Middle frontal gyrus (tissue), 1 donor: ENCODE measurements around the gene HLA-DOA.

Source experiments
- DNase-seq: peaks from one replicate; pipeline ENCODE4 v3.0.0-alpha.2; 2015; ENCODE audit warnings: low spot score; ENCODE audit errors: extremely low spot score

The HLA-DOA gene

DNA sequence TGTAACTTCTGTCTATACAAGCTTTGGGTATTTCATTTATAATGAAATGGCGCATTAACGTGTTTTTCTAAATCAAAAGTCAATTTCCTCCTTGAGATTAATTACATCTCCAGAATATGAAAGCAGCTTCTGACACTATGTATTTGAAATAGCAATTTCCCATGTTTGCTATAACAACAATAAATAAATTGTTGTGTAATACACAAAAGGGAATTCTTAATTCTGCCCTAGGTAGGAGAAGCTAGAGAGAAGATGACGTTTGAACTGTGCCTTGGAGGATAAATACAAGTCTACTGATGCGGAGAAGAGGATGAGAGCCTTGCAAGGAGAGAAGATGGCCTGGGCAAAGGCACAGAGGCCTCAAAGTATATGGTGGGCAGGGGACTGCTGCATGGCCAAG lies 7.6 kb upstream of the HLA-DOA start:
- no peak for DNase-seq

DNA sequence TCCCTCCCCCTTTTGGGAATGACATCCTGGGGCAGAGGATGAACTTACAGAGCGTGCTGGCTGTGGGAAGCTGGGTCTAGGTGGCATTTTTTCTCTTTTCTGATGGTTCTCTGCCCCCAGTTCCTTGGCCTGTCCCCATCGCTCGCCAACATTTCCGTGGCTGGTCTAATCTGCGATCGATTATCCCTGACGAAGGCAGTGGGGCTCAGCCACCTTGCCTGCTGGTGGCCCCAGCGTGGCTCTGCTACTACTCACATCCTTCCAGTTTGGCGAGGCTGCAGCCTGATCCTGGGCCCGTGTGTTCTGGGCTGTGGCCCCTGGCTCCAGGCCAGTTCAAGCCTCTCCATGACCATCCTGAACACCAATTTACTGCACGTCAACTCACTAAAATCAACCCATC lies 6.4 kb upstream of the HLA-DOA start:
- DNase-seq: no peak

DNA sequence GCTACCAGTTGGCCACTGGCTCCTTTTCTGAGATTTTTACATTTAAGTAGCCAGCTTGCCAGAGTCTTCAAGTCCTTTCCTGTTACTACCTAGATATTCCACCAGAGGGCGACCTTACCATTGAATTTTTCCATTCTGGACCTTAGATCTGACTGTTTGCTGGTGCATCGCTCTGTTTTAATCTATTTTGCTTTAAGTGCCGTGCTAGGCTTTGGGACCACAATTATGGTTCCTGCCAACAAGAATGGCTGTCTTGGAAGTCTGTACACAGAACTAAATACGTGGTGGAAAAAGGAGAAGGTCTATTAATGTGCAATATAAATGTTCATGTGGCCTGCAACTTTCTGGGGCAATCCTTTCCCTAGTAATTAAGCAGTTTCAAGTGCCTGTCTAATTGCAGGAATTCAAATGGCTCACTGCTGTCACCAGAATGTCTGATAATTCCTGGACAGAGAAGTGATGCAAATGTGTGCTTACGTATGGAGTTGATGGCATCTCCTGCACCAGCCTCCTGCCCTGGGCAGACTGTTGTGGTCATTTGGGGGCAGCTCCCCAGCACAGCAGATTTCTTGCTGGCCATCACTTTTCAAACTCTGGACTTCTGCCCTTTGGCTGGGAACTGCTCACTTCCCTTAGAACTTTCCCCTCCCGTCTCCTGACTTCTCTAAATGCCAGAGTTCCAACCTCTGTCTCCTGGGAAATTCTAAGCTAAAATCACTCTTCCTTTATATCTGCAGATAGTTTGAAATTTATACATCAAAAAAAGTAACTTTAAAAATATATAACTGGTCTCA lies 5.6 kb upstream of the HLA-DOA start:
- DNase-seq: peak; percentile 63

DNA sequence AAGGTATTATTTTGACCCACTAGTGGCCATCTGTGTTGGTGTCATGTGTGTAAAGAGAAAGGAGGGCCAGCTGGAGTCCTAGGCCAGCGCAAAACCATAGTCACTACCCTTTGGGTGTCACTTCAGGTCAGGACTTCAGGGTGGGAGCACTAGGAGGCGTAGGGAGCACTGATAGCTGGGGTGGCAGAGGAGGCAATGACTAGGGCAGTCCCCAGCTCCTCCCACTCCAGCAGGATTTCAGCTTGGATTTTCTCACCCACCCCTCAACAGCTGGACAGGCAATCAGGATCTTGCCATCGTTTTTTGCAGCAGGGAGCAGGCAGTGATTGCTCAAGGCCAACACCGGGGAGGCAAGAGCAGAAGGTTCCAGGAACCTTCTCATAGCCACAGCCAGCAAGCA lies 4.2 kb upstream of the HLA-DOA start:
- DNase-seq: no peak

DNA sequence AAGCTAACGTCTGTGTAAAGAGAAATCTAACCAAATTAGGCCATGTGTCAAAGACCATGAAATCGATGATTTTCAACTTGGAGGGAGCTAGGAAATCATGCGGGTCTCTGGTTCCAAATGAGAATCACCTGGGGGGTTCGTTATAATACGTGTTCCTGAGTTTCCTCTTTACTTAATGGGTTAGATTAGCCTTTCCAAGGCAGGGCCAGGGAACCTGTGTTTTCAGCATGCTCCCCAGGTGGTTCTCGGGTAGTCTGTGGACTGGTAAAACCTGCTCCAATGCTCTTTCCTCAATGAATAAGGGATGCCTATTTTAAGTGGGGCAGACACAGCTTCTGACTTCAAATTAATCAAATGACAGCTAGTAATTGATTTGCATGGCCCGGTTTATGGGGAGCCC lies 965 bp upstream of the HLA-DOA start:
- DNase-seq: no peak

DNA sequence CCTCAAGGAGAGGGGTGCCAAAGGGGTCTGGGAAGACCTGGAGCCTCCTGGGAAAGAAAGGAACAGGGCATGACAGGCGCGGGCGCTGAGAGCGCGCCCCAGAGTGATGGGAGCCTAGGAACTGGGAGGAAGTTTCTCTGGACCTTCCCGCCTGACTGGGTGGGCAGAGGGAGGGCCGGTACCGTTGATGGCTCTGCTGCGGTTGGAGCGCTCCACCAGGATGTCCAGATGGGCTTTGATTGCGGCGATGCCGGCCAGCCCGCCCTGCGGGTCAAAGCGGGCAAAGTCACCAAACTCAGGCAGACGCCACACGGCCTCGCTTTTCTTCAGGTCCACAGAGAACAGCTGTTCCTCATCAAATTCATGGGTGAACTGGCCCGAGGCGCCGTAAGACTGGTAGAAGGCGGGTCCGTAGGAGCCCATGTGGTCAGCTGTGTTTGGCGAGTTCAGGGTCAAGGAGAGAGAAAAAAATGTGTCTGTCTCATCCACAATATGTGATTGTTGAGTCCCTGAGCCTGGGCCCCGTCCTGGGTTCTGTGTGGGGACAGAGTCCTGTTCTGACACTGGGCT lies 1.5 kb downstream of the HLA-DOA start:
- no peak for DNase-seq

DNA sequence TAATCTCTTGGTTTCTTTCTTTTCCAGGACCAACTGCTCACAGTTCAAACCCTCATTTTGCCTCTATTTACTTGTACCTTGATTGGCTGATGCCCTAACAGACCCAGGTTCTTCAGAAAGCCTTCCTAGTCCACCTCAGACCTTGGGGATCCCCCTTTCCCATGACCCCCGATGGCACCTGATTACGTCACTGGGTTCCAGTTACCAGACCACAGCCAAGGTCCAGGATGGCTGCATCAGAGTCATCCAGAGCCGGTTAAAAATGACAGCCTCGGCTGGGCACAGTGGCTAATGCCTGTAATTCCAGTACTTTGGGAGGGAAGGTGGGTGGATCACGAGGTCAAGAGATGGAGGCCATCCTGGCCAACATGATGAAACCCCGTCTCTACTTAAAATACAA lies 4.5 kb downstream of the HLA-DOA start:
- DNase-seq: no peak

DNA sequence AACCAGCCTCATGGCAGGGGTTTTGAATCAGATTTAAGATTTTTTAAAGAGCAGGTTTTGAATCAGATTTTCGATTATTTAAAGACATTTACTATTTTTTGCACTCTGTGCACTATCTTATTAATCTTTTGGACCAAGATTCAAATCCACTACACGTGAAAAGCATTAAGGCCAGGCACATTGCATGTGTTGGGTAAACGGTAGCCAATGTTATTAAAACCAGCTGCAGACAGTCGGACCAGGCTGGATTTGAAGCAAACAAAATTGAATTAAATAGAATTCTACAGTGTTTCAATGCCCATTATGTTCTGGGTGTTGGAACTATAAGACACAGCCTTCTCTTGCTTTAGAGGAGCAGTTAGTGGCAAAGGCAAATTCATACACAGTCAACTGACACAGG lies 7.7 kb downstream of the HLA-DOA start:
- no peak for DNase-seq

DNA sequence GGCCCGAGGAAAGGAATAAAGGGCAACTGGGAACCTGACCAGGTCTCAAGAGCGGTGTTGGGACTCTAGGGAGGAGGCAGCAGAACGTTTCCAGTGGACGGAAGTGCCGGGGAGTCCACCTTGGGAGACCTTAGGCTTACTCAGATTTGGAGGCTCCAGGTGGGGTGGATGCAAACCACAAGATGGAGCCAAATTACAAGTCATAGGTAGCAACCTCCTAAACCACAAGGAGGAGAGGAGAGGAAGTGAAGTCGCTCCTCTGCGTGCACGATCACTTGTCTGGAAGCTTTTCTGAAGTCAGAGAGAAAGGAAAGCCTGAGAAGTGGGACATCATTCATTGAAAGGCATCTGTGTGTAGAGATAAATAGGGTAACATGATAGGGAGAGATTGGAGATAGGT lies 9.3 kb downstream of the HLA-DOA start:
- no peak for DNase-seq

DNA sequence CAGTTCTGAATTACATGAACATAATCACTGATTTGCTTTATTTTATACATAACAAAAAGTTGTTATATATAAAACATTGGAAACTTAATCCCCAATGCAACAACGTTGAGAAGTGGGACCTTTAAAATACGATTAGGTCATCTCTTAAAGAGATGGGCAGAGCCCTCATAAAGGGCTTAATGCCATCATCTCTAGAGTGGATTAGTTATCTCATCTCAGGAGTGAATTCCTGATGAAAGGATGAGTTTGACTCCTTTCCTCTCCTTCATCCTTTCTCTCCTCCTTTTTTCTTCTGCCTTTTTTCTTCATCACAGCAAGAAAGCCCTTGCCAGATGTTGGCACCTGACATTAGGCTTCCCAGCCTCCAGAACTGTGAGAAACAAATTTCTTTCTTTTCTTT lies 13.9 kb downstream of the HLA-DOA start:
- DNase-seq: no peak

DNA sequence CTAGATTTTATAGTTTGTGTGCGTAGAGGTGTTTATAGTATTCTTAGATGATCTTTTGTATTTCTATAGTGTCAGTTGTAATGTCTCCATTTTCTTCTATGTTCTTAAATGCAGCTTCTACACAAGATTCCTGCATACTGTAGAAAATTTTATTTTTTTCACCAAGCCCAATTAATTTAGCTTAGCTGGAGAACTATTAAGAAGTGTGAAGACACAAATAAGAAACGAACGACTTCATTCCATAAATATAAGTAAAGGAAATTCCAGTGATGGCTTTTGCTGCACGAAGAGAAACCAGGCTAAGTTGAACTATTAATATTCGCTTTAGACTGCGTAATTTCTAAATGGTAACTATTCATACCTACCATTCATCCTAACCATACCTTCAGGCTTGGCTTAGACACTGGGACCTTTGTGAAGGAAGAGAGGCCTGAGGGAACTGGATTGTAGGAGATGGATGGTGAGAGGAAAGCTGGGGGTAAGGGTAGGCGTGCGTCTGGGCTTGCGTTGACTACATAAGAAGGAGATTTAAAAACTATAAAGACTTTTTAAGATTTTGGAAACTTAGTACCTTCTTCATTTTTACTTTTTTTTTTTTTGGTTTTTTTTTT lies 15.9 kb downstream of the HLA-DOA start:
- DNase-seq: no peak

DNA sequence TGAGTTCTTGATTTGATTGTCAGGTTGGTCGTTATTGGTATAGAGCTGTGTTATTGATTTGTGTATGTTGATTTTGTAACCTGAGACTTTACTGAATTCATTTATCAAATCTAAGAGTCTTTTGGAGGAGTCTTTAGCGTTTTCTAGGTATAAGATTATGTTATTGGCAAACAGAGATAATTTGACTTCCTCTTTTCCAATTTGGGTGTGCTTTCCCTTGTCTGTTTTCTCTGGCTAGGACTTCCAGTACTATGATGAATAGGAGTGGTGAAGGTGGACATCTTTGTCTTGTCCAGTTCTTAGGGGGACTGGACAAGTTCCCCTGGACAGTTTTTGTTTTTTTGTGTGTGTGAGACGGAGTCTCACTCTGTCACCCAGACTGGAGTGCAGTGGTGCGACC lies 17.4 kb downstream of the HLA-DOA start:
- DNase-seq: no peak

DNA sequence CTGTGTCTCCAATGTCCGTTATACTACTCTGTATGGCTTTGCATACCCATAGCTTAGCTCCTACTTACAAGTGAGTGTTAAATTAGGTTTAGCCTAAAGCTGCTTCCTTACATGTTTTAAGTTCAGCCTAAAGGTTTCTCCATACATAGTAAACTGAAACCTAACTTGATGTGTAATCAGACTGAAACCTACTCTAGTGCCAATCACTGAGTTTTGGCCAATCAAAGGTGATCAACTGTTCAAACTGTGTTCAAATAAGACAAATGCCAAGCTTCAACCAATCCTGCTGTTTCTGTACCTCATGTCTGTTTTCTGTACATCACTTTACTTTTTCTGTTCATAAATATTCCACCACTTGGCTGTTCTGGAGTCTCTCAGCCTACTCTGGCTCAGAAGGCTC lies 20.0 kb downstream of the HLA-DOA start:
- no peak for DNase-seq

DNA sequence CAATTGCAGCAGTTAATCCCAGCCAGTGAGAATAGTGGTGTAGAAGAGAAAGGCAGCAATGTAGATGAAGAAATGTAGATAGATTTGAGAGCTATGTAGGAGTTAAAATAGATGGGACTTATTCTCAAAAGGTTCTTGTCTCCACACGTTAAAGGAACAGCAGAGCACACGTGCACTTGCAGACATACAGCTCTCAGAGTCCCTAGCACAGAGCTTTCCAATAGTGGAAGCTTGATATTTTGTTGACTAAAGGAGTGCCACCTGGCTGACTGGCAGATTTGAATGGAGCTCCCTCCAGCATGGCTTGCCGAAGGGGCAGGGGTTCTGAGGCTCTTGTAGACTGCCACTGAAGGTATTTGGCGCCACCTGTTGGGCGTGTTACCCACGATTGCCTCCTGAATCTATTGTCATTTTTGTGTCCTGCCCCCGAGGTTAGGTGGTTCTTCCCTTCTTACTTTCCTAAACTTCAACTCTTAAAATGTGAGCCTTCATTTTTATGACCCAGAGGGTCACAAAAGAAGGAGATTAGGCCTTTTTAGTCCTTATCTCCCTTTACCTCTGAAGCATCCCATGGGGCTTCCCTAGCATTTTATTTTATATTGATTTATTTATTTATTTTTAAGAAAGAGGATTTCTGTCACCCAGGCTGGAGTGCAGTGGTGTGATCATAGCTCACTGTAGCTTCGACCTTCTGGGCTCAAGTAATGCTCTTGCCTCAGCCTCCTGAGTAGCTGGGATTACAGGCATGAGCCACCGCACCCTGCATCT lies 24.6 kb downstream of the HLA-DOA start:
- DNase-seq: peak; percentile 67

DNA sequence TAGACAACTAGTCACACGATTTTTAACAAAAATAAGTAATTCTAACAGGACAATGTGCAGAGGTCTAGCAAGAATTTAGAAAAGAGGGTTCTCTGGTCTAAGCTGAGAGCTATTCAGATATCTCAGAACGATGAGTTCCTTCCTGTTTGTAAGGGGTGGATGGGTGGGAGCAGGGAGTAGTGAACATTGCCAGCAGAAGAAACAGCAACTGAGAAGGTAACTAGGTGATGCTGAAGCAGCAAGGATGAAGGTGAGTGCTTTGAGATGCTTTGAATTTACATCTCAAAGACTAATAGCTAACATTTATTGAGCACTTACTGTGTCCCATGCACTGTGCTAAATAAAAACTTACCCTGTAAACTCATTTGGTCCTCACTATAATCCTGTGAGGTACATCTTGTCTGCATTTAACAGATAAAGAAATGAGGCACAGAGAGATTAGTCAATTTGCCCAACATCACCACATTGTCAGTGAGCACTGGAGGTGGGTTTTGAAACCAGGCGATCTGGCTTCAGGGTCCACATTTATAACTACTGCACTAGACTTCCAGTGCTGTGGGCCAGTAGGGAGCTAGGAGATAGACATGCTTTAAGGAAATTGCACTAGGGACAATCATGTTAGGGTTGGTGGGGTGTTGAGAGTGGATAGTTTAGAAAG lies 25.3 kb downstream of the HLA-DOA start:
- DNase-seq: no peak

DNA sequence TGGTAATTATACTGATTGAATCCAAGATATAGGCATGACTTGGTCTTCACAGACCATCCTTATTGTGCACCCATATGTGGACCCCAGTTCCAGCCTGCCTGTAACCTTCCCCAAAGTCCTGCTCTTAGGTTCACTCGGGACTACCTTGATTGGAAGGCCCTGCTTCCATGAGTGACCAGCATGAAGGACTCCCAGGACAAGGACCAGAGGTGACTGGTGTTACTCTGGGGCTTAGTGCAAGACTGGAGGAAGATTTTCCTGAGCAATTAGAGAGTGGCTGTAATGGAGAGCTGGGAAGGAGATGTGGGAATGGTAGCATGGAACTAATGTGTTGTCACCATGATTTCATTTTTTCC lies 25.9 kb downstream of the HLA-DOA start:
- no peak for DNase-seq

DNA sequence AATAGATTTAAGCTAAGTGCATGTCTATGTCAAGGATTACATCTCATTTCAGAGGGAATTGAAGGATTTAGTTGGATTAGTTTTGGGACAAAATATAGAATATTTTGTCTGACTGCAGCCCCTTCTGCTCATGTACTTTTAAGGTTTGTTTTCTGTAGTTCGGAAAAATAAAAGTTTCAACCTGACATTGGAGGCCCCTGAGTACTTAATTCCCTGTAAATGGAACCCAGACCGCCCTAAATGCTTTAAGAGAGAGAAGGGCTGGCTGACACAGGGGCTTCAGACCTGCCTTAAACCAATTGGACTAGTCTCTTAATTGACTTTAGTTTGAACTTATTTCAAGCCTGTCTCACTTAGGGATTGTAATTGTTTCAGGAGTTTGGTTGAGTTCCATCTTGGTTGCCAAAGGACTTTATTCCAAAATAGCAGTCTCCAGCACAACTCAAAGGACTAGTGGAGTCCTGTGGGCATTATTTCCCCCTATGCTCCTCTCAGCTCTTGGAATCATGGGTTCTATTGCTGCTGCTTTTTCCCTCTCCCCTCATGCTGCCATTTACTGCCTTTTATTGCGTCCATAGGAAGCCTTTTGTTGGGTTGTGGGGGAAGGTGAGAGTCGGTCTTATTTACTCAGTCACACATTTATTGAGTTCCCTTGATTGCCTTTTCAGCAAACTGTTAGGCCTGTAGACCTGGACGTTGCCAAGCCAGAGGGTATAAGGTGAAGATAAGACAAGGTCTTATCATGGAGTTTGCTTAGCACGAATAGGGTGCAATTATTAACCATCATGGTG lies 26.5 kb downstream of the HLA-DOA start:
- no peak for DNase-seq

DNA sequence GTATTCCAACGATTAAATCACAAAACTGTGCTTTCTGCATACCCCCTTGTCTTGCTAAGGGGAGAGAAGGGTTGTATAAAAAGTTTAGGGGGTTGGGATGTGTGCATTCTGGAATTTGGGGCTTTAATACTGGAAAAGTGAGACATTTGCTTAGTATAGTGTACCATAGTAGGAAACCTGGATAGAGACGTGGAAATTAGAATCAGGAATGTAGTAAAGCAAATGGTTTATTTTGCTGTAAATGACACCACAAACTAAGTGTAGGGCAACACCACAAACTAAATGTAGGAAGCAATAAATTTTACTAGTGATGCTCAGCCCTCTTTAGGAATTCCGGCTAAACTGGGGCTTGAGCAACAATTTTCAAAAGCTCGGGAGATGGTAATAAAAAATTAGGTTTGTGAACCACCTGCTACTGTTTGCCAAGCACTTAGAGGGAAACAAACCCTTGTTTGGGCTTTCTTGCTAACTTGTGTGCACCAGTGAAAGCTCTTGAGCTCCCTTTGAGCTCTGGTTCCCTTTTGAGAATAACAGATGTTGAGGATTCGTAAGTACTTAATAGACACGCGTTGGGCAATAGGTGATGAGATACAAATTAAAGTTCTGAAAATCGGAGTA lies 27.2 kb downstream of the HLA-DOA start:
- DNase-seq: no peak

DNA sequence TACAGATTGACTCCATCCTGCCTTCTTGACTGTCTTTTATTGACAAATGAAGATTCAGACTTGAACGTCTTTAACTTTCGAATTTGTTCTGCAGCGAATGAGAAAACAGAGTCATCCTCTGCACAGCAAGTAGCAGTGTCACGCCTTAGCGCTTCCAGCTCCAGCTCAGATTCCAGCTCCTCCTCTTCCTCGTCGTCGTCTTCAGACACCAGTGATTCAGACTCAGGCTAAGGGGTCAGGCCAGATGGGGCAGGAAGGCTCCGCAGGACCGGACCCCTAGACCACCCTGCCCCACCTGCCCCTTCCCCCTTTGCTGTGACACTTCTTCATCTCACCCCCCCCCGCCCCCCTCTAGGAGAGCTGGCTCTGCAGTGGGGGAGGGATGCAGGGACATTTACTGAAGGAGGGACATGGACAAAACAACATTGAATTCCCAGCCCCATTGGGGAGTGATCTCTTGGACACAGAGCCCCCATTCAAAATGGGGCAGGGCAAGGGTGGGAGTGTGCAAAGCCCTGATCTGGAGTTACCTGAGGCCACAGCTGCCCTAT lies 28.8 kb downstream of the HLA-DOA start:
- no peak for DNase-seq
